Left cardiac atrium (tissue), 4 donors: ENCODE measurements around the gene DNM3. TPM values are rescaled to one million over a fixed set of nuclear protein-coding genes. Genes with fewer than 3 reads are reported as not detected.
A peak's percentile ranks its signal among the peaks of the same experiment; 100 is the strongest.

ENCODE experiments used
- ATAC-seq, 2 donors: fragments of 200-7000 bp; cut with Tn5 transposase; one replicate each; pipeline ENCODE4 v1.9.1; 2020; ENCODE audit warnings: mild to moderate bottlenecking in 2 of 2, moderate library complexity in 2 of 2
- DNase-seq: peaks from one replicate; pipeline ENCODE4 v3.0.0-alpha.2; 2020
- intact Hi-C, 2 donors: fragments of 100-400 bp; cut with DNase I; formaldehyde crosslinking; loops; one replicate each; pipeline versions ENCODE4 v1.14.1 to v1.15.1; 2022 to 2023
- total RNA-seq, 2 donors: library from RNA; stranded (reverse); fragmentation: NEBNext Ultra II Directional; extraction: Animal tissue kit (Norgen Biotek cat#: 25700); gene quantifications; one replicate each; pipeline ENCODE4 v1.2.1, GENCODE V29; 2021
- donor health status: DM: no; HTN: yes; CAD: no.
- donor health status: DM: no; HTN: yes; CAD: no; lungs with severe emphysema.
- donor health status: DM: yes; HTN: yes; CAD: no.
- donor health status: Dilated cardiomyopathy.

The DNM3 gene
- total RNA-seq, 2 donors from 2014 or later = 1.1 to 2.8 TPM

DNA sequence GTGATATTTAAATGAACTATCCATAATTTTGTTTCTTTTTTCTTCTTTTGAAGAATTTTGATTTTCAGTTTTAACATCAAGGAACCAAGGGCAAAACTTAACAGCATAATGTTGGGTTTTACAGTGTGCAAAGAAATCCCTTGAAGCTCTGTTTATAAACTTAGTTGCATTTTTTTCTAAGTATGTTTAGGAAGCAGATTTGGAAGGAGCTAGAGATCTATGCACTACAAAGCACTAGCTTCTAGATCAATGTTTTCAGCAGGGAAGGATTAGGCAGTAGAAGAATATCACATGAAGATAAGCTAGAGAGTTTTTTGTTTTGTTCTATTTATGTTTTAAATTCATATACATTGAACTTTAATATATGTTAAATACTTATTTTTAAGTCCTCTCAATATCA is 328.5 kb downstream of the DNM3 start:
- no peak for DNase-seq
- no peak for ATAC-seq
- intact Hi-C loops = no loop called here

DNA sequence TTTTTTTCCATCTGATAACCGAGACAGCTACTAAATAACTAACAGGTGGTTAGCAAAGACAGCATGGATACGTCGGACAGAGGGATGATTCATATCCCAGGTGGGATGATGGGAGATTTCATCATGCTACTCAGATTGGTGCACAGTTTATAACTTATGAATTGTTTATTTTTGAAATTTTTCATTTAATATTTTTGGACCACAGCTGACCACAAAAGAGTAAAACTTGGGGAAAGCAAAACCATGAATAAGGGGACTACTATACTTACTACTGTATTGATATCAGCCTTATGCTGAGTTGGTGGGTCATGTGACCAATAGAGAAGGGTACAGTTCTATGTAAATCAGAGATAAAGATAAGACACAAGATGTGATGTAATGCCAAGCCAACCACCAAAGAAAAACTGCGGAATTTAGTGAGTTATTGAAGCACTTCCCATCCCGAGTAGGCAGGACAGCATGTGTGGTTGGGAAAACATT is 331.1 kb downstream of the DNM3 start:
- intact Hi-C loops = no loop called here
- no peak for DNase-seq
- no peak for ATAC-seq

DNA sequence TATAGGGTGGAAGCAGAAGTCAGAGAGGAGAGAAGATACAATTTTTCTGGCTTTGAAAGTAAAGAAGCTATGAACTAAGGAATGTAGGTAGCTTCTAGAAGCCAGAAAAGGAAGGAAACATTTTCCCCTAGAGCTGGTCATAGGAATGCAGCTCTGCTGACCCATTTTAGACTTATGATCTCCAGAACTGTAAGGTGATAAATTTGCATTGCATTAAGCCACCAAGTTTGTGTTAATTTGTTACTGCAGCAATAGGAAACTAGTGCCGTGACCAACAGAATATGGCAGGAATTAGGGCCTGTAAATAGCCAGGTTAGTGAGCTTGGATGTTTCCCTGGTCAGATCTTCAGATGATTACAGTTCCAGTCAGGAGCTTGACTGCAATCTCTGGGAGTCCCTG is 334.9 kb downstream of the DNM3 start:
- ATAC-seq = no peak
- no peak for DNase-seq
- intact Hi-C loops = no loop called here

DNA sequence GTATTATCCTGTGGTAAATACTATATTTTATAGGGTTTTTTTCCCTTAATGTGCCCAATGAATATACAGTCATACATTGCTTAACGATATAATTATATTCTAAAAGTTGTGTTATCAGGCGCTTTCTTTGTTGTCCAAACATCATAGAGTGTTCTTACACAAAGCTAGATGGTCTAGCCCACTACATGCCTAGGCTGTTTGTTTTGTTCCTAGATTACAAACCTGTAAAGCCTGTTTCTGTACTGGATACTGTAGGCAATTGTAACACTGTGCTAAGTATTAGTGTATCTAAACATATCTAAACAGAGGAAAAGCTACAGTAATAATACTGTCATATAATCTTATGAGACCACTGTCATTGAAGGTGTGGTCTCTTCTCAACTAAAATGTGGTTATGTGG is 336.6 kb downstream of the DNM3 start:
- intact Hi-C loops = no loop called here
- no peak for ATAC-seq
- DNase-seq = no peak

DNA sequence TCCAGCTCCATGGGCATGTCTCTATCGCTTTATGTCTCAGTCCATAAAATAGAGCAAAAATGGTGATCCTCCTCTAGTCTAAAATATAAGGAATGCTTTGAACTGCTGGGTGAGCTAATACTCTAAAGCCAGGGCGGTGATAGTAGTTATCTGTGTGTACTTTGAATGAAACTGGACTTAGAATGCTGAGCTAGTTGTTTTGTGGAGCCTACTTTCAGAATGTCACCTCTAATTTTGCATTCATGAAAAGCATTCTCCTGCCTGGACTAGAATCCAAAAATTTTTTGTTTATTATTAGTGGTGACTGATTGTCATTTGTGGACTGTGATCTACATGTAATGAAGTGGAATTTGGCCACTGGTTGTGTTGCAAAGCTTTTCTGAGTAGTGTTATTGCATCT is 337.6 kb downstream of the DNM3 start:
- ATAC-seq (no peak), DNase-seq (no peak)
- intact Hi-C loops = no loop called here

DNA sequence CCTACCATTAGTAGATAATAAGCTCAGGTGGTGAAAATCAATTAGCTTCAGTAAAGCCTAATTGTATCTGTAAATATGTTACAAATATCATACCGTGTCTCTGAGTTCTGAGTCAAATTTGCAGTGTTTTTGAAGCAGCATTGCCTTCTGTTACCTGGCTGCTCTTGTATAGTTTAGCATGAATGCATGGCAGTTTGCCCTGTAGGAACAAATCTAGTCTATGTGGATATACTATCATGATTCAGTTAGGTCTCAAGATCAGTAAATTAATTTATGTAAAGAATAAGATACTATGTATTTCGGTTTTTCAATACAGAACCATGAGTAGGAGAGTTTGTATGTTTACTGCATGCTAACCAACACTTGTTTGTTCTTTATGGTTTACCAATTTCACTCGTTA is 338.6 kb downstream of the DNM3 start:
- intact Hi-C loops = no loop called here
- ATAC-seq (no peak), DNase-seq (no peak)

DNA sequence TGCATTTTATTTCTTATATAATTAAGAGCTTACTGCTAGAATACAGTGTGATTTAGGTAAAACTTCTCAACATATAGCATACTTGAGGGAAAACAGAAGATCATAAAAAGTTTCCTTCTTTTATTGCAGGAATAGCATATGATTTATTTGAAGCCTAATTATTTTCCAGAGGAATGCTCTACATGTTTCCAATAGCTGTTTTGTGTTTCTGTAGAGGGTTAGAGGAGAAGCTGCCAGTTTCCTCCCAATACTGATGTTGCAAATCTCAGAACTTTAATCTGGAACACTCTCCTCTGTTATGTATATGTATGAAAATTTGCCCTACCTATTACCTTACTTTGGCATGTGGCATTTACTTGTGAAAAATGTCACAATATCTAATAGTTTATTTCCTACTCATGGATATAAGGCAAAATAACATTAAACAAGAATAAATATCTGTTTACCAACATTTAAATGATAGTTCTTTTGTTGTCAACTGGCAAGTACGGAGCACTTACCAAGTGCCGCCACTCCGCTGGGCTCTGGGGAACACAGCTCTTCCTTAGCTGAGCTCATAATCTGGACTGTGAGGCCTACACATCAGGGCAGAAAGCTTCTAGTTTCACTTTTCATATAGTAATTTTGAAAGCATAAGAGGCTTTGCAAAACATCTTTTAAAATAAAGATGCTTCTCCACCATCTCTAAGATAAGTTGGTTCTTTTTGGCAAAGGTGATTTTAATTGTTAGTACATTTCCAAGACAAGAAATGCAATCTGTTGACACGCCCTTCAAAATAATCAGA is 339.4 kb downstream of the DNM3 start:
- ATAC-seq (peak; percentile 91 to 93), DNase-seq (peak; percentile 40)
- intact Hi-C loops = no loop called here

DNA sequence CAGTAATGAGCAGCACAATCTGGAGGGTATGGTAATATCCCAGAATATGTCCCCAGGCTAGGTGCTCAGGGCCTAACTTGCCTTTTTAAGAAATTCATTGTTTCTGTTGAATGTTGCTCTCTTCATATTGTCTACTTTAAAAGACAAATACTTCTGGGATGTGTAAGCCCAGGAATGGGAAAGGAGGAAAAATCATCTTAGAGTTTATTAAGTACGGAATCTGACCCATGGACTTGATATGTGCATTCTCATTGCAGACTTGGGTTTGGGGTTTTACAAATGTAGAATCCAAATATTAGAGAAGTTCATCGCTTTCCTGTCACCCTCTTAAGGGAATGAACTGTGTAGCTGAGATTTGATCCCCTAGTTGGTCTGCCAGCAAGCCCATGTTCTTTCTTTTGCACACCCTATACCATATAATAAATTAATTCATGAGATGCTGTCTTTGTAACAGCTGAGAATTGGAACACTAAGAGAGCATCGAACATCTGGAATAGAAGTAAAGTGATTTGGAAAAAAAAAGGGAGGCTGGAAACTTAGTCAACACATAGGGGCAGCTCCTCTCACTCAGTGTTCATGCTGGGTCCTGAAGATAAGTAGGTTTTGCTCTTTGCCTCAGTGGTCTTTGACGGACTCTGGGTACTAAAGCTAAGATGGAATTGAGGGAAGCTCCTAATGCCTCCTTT is 343.4 kb downstream of the DNM3 start:
- ATAC-seq = no peak
- DNase-seq = no peak
- intact Hi-C loops = no loop called here

DNA sequence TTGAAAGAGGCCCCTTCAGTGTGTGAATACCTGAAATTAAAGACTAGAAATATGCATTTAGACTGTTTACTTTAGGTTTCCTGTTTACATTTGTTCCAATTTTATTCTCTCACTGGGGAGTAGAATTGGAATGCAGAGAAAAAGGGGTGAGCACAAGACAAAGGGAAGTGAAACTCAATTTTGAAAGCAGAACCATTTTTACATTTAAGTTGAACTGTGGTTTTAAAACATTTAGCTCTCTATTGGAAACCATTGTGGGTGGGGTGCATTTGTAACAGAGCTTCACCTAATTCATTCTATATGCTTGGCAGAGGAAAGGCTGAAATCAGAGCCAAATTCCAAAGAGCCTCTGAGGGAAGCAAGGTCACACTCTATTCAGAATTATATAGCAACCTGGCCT is 343.9 kb downstream of the DNM3 start:
- no peak for ATAC-seq
- intact Hi-C loops = no loop called here
- DNase-seq = no peak

DNA sequence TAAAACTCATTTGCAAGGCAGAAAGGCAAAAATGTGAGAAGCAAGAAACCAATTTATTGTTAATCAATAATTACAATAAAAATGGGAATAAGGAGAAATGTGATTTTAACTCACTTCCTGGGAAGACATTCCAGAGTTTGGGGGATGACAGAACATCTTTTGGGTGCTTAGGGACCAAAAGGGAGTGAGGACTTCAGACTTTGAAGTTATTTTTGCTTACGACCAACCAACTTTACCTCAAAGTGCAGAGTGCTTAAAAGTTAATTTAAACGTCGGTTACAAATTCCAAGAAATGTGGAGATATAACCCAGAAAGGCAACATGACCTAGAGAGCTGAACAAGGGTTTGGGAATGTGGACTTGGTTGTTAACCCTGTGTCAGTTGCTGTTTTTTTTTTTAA is 344.7 kb downstream of the DNM3 start:
- intact Hi-C loops = no loop called here
- ATAC-seq (no peak), DNase-seq (no peak)

DNA sequence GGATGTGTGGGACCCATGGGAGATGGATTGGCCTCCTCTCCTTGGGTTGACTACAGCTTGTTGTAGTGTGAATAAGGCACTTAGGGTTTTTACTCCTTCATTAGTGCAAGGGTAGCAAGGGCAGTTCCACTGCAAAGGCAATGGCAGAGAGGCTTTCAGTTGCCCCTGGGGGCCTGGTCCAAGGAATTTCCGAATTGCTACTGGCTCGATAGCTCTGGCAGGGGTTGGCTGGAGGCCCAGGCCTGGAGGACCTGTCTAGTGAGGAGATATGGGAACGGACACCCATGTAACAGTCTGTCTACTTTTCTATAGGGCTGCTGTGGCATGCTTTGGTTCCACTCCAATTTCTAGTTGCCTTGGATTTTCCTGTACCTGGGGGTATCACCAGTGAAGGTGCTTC is 360.3 kb downstream of the DNM3 start:
- intact Hi-C loops = no loop called here
- ATAC-seq (no peak), DNase-seq (no peak)

DNA sequence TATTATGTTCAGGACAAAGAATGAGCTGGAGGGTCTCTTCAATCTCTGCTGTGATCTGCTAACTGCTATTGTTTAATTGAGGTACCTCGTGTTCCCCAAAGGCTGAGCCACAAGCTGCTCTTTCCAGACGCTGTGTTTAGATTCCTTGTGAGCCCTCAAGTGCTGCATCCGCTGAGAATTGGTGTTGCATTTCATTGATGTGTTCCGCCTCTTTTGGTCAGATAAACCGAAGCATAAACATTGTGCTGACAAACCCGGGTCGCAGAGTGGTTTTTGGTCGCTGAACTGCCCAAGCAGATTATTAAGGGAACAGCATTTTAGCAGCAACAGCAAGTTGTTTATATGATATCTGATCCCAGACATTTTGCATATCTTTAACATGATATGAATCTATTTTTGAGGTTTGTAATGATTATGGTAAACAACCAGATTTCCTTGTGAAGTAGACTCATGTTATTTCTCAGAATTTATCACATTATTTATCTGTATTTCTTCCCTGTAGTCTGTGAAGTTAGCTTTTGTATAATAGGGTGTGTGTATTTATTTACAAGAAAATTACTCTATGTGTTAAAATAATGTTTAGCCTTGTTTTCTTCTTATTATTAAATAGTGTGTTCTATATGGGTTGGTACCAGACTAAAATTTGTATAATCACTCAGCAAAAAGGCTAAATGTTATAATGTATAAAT is 362.0 kb downstream of the DNM3 start:
- intact Hi-C loops = no loop called here
- ATAC-seq = no peak
- no peak for DNase-seq

DNA sequence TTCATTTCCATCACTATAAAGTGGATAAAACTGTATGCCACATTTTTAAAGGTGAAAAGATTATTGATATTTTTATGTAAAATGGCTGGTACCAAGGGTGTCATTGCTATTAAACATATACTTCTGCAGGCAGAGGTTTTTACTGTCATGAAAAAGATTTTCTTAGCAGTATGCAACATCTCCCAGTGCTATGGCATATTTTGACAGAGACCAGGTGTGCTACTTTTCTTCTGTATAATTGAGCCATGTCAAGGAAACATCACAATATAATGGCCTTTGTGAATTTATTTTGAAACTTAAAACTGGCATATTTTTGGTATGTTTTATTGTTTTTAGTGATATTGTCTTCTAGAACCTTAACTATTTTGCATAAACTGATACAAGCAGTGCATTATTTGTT is 362.6 kb downstream of the DNM3 start:
- ATAC-seq (no peak), DNase-seq (no peak)
- intact Hi-C loops = no loop called here

DNA sequence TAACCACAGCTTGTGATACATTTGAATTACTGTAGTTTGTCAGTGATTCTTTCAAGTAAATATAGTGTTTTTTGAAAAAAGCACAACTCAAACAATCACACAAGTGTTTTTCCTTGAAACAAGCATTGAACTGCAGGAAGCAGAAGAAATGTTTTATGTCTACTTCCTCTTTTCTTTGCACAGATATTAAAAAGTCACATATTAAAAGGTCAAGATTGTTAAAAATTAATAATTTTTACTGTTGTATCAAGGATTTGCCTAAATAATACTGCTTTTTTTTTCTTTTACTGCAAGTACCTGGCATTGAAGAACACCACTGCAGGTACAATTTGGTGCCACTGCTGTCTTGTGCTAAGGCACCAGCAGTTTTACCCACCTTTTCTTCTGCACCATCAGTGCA is 365.0 kb downstream of the DNM3 start:
- intact Hi-C loops = no loop called here
- no peak for ATAC-seq
- no peak for DNase-seq

DNA sequence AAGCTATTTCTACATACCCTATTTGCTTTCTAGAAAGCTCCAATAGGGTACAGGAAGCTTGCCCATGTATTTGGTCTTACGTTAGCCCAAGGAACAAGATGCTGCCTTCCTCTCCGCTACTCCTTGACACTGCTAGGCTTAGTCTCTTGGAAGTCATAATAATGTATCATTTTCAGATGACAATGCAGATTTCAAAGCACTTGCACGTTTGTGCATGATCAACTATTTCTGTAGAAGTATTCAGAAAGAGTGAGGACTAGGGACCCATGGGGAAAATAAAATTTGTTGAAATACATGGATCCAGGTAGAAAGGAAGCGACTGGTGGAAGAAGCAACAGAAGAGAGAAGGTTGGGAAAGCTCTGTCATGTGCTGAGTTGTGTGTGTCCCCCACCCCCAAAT is 367.3 kb downstream of the DNM3 start:
- DNase-seq (no peak), ATAC-seq (no peak)
- intact Hi-C loops = no loop called here

DNA sequence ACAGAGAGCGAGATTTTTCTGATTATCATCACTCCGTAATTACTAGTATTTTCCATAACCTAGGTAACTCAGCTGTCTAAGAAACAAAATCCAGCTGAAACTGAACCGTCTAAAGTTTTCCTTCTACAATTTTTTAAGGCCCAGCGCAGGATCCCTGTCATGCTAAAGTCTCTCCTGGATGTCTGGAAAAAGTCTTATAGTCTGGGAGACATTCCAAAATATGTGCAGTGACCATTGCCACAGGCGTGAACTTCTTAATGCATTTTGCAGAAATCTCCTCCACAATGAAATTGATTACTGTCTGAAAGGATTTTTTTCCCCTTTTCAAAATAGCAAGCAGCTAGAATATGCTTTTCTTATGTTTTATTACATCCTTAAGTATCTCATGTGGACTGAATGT is 369.9 kb downstream of the DNM3 start:
- DNase-seq (no peak), ATAC-seq (no peak)
- intact Hi-C loops = no loop called here

DNA sequence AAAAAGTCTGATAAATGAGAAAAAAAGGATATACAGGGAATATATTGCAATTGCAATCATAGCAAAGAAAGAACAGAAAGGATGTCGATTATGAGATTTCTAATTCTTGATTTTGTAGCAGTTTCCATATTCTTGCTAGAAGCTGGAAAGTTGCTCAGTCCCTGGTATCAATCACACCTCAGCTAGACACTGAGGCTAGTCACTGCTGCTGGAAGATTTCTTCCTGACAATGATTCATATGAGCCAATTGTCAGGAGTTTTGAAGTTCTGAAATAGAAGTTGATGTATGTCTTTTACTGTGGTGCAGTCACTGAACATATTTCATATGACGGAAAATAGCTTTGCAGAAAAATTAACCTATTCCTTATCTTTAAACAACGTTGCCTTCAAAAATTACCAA is 370.8 kb downstream of the DNM3 start:
- no peak for ATAC-seq
- intact Hi-C loops = no loop called here
- DNase-seq = no peak

DNA sequence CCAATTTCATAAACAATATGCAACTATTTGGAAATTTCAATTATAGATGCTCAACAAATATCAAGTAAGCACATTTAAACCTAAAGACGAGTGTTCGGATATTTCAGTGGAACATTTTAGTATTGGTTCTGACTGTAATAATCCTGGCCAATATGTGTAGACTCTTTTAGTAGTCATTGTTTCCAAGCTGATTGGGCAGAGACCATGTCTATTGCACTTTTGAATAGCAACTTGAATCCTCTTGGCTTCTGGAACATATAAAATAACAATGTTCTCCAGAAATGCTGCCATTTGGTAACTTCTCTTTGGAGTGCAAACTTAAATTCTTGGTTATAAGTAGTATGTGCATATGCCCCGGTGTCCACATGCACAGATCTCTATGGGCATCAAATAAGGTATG is 373.7 kb downstream of the DNM3 start:
- DNase-seq = no peak
- intact Hi-C loops = no loop called here
- ATAC-seq = no peak

DNA sequence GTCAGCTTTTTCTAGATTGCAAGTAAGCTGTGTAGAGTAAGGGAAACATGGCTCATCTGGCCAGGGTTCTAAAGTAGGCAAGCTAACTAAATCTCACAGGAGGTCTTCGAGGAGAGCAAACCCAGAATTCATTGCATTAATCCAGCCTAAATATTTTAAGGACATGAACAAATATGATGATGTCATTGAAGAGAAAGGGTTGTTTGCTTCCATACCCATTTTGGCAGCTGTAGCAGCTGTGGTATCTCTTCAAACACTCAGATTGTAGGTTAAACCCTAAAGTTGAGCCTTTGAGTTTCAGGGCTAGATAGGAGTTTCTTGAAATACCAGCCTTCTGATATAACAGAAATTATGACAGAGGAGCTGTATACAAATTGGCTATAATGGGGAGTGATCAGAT is 378.7 kb downstream of the DNM3 start:
- DNase-seq = no peak
- ATAC-seq = no peak
- intact Hi-C loops = no loop called here

DNA sequence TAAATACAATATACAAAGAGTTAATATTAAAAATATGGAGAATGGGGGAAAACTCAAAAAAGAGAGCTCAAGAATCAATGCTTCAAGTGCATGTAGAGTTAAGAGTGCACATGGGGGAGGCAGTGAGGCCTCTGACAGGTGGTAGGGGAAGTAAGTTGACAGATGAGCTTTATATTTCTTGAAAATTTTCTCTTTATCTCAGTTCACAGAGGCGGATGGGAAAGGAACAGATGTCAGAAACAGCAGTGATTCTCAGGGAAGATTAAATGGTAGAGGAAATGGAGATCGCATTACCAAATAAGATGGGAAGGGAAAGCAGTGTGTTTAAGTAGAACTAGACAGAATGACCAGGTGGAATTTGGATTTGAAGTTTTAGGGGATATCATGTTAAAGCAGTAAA is 379.1 kb downstream of the DNM3 start:
- ATAC-seq (no peak), DNase-seq (no peak)
- intact Hi-C loops = no loop called here

DNA sequence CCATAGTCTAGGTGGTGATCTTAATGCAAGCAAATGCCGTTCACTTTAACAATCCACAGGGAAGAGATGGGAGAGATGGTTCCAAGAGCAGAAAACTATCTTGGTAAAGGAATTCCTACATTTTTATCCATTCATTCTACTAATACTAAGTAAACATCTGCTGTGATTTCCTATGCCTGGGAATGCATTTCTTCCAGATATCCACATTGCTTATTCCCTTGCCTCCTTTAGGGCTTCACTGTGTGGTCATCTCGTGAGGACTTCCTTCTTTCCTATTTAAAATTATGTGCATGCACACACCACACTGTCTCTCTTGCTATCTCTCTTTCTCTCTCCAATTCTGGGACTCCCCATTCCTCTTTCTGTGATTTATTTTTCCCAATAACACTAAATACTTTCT is 380.1 kb downstream of the DNM3 start:
- no peak for ATAC-seq
- DNase-seq = no peak
- intact Hi-C loops = no loop called here
